Heart left ventricle (tissue), 16 donors: Measurements from ENCODE around the gene MEIS3. TPM values are rescaled to one million over a fixed set of nuclear protein-coding genes. Genes with fewer than 3 reads are reported as not detected.
A peak's percentile ranks its signal among the peaks of the same experiment; 100 is the strongest.

Source experiments
- ATAC-seq, 4 donors: fragments of 200-7000 bp; cut with Tn5 transposase; one replicate each; pipeline ENCODE4 v1.9.1; 2020 to 2022; ENCODE audit warnings: moderate library complexity in 4 of 4, mild to moderate bottlenecking in 3 of 4, moderate number of reproducible peaks in 1 of 4
- DNase-seq, 5 donors: peaks; one replicate each; pipeline ENCODE4 v3.0.0-alpha.2; 2020
- H3K27ac ChIP-seq, 12 donors: fragments of 200-600 bp; sonication (generic) in 4 of 12; one replicate each; pipeline versions ENCODE4 v1.5.0 to v1.8.0; 2016 to 2022; ENCODE audit warnings: mild to moderate bottlenecking in 2 of 12
- H3K27me3 ChIP-seq, 9 donors: fragments of 200-600 bp; sonication (generic) in 2 of 9; one replicate each; pipeline versions ENCODE4 v1.5.1 to v1.8.0; 2016 to 2022; ENCODE audit warnings: mild to moderate bottlenecking in 3 of 9
- H3K36me3 ChIP-seq, 9 donors: fragments of 200-600 bp; sonication (generic) in 2 of 9; one replicate each; pipeline versions ENCODE4 v1.5.0 to v1.8.0; 2018 to 2022; ENCODE audit warnings: mild to moderate bottlenecking in 2 of 9
- H3K4me1 ChIP-seq, 12 donors: fragments of 200-600 bp; sonication (generic) in 4 of 12; one replicate each; pipeline versions ENCODE4 v1.5.0 to v1.8.0; 2016 to 2022; ENCODE audit warnings: mild to moderate bottlenecking in 3 of 12
- H3K4me3 ChIP-seq, 12 donors: fragments of 200-600 bp; sonication (generic) in 4 of 12; one replicate each; pipeline versions ENCODE4 v1.5.0 to v1.8.0; 2017 to 2022; ENCODE audit warnings: mild to moderate bottlenecking in 9 of 12, moderate library complexity in 4 of 12
- H3K9me3 ChIP-seq, 12 donors: fragments of 200-600 bp; sonication (generic) in 4 of 12; one replicate each; pipeline versions ENCODE4 v1.5.0 to v1.8.0; 2016 to 2022; ENCODE audit warnings: mild to moderate bottlenecking in 1 of 12
- POLR2A ChIP-seq, 2 donors: fragments of 450-650 bp; IDR thresholded peaks; one replicate each; pipeline ENCODE4 v1.6.1; 2017; ENCODE audit warnings: antibody characterized with exemption in 2 of 2, mild to moderate bottlenecking in 2 of 2, moderate library complexity in 2 of 2
- WGBS, 4 donors: extraction: QIAGEN DNeasy Blood & Tissue Kit in 2 of 4; methylation state at CpG; one replicate each; pipeline versions ENCODE4 v1.1.5 to v1.1.7; 2013 to 2018; 5-methylcytosine and 5-hydroxymethylcytosine counted together
- intact Hi-C, 10 donors: fragments of 100-400 bp; cut with DNase I; formaldehyde crosslinking; loops; one replicate each; pipeline versions ENCODE4 v1.11.1 to v1.14.2; 2022
- polyA plus RNA-seq, 2 donors: library from polyadenylated mRNA; stranded (reverse); fragments of 200-250 nt; gene quantifications; one replicate each; pipeline ENCODE4 v1.2.3, GENCODE V29; 2013
- total RNA-seq, 9 donors: library from RNA; depleted of rRNA in 2 of 9; stranded (reverse); fragments of >200 nt in 2 of 9; fragmentation: NEBNext Ultra II Directional in 3 of 9; extraction: Animal tissue kit (Norgen Biotek cat#: 25700) in 3 of 9; gene quantifications; one replicate each; pipeline versions ENCODE4 v1.1.0 to v1.2.4, GENCODE V29; 2016 to 2023
- TF ChIP-seq, protein P1 (sequence below), 12 donors: fragments of 200-600 bp; sonication (generic) in 4 of 12; IDR thresholded peaks; one replicate each; pipeline versions ENCODE4 v1.5.0 to v1.8.0; 2018 to 2022; ENCODE audit warnings: antibody characterized with exemption in 12 of 12, mild to moderate bottlenecking in 5 of 12
- donor health status: ischemic (EF 13 %, LVEDD 7.1; RV severe dilation, severe dysfunction).
- donor health status: healthy with polysubstance abuse.
- donor health status: DM: no; HTN: yes; CAD: no.
- donor health status: DM: no; HTN: no; CAD: no.
- donor health status: ischemic (EF 25% LVEDD 6.9; RV normal size, moderate dysfunction).
- donor health status: ischemic (EF 25% LVEDD 5.7; RV mildly dilated, moderate dysfunction).
- donor health status: healthy.
- donor health status: DM: yes; HTN: yes; CAD: no.
- donor health status: ischemic (EF 35%, LVEDD 5.7; RV mildly dilated, moderate dysfunction).
- donor health status: nonischemic (EF 11% LVEDD 7.7; RV severe dilation, severe dysfunction).
- donor health status: DM: yes; HTN: yes; CAD: no.
- donor health status: PGD.
- donor health status: ischemic (EF 29% LVEDD 5.4; RV normal size, mild dysfunction).
- donor health status: nonischemic (EF 23%, LVEDD 6.1; RV moderate dilation, normal function).

The MEIS3 gene
- total and polyA plus RNA-seq, 11 donors = 1.8 to 6.0 (median 2.5) TPM

DNA sequence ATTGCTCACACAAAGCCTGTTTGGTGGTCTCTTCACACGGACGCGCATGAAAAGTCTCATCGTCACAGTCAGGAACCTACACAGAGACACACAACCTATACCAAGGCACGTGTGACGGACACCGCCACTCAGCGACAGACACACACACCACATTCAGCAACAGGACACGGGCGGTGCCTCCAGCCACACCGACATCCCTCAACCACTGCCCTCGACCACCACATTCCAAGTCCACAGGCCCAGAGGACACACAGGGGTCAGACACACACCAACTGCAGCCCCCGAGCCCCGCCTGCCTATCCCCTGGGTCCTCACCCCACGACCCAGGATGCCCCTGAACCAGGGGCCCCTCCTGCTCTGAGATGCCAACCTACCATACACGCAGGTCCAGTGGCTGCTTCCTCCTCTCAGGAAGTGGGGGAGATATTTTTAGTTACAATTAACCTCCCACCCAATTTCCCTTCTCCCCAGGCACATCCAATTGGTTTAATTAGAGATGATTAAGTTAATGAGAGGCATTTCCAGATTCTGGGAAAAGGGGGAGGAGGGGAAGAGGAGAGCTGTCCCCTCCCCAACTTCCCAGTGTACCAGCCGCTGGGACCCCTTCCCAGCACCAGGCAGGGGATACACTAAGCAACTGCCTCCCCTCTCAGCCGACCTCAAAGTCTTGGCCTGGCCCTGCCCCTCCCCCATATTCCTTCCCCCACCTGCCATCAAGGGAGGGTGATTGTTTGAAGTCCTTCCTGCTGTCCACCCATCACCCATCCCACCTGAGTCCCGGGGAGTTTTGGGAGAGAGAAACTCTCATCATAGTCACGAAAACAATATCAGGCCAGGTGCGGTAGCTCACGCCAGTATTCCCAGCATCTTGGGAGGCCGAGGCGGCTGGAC is 20.4 kb downstream of the MEIS3 start:
- peaks cover 0 to 13% (median 0%) of the 10 kb centered on the region in 9 donors for H3K27me3 ChIP-seq
- TF ChIP-seq, protein P1, sequence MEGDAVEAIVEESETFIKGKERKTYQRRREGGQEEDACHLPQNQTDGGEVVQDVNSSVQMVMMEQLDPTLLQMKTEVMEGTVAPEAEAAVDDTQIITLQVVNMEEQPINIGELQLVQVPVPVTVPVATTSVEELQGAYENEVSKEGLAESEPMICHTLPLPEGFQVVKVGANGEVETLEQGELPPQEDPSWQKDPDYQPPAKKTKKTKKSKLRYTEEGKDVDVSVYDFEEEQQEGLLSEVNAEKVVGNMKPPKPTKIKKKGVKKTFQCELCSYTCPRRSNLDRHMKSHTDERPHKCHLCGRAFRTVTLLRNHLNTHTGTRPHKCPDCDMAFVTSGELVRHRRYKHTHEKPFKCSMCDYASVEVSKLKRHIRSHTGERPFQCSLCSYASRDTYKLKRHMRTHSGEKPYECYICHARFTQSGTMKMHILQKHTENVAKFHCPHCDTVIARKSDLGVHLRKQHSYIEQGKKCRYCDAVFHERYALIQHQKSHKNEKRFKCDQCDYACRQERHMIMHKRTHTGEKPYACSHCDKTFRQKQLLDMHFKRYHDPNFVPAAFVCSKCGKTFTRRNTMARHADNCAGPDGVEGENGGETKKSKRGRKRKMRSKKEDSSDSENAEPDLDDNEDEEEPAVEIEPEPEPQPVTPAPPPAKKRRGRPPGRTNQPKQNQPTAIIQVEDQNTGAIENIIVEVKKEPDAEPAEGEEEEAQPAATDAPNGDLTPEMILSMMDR (IDR thresholded peaks at IDR 0.05) = no peak
- TF ChIP-seq POLR2A (IDR thresholded peaks at IDR 0.05) = no peak
- no peaks in the 10 kb centered on the region for H3K36me3 ChIP-seq
- no peak for DNase-seq
- intact Hi-C loops = loop anchor here in 1 of 10 donors (10.0 kb wide), 1 partner anchor 104 kb away; no protein-coding TSS in a partner anchor
- WGBS, 4 donors = 40 to 46% (median 43%) methylated on average over 21 to 24 of the region's 24 CpGs
- H3K4me1 ChIP-seq = no peaks in the 10 kb centered on the region
- no peak overlapping the region for H3K27ac ChIP-seq
- no peak for ATAC-seq
- no peak overlapping the region for H3K4me3 ChIP-seq
- H3K9me3 ChIP-seq = no peaks in the 10 kb centered on the region

DNA sequence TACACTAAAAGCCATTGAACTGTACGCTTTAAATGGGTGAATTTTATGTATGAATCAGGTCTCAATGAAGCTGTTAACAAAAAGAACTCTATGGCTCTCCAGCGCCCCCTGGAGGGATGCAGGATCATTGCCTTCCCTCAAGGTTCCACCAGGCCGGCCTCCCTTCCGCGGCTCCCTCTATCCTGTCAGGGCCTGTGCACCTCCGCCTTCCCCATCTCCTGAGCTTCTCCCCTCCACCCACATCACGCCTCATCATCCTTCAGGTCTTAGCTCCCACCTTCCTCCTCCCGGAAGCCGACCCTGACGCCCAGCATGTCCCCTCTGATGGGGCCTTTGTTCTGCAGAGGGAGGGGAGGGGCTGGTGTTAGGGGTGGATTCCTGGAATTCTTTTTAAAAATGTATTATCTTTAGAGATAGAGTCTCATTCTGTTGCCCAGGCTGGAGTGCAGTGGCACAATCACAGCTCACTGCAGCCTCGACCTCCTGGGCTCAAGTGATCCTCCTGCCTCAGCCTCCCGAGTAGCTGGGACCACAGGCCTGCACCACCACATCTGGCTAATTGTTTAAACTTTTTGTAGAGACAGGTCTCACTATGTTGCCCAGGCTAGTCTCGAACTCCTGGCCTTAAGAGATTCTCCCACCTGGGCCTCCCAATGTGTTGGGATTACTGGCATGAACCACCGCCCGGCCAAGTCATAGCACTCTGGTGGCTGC is 27.7 kb downstream of the MEIS3 start:
- no peak overlapping the region for H3K4me3 ChIP-seq
- no peaks in the 10 kb centered on the region for H3K9me3 ChIP-seq
- peaks cover 0 to 7% (median 0%) of the 10 kb centered on the region in 9 donors for H3K27me3 ChIP-seq
- ATAC-seq = peak; percentile 42 to 85 (median 80)
- no peaks in the 10 kb centered on the region for H3K36me3 ChIP-seq
- intact Hi-C loops = loop anchor here in 9 of 10 donors (1.0 to 10.0 kb wide), 6 partner anchors 89 to 99 kb away; no protein-coding TSS in a partner anchor
- TF ChIP-seq, protein P1 (IDR thresholded peaks at IDR 0.05) = peak; percentile 82 to 94 (median 88)
- TF ChIP-seq POLR2A (IDR thresholded peaks at IDR 0.05) = no peak
- no peak overlapping the region for H3K27ac ChIP-seq
- WGBS, 4 donors = 31 to 34% (median 33%) methylated on average over 15 of the region's 15 CpGs
- H3K4me1 ChIP-seq = peaks cover 0 to 26% (median 0%) of the 10 kb centered on the region in 12 donors
- peak; percentile 64 to 84 (median 72) for DNase-seq

DNA sequence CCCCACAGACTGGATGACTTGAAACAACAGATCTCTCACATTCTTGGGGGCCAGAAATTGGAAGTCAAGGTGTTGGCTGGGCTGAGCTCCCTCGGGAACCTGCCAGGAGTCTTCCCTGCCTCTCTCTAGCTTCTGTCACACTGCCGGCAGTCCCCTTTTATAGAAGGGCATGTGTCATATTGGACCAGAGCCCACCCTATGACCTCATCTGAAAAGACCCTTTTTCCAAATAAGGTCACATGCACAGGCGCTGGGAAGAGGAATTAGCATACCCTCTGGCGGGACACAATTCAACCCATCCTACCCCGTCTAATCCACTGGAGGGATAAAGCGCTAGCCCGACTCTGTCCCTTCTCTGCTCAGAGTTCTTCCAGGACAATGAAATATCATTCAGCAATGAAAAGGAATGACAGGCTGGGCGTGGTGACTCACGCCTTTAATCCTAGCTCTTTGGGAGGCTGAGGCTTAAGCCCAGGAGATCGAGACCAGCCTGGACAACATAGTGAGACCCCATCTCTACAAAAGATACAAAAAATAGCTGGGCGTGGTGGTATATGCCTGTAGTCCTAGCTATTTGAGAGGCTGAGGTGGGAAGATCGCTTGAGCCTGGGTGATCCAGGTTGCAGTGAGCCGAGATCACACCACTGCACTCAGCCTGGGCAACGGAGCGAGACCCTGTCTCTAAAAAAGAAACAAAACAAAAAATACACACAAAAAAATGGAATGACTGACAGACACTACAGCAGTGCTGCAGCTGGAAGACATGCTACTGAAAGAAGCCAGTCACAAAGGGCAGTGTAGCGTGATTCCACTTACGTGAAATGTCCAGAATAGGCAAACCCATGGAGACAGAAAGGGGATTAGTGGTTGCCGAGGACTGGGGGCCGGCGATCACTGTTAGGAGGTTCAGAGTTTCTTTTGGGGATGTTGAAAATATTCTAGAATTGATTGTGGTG is 28.5 kb downstream of the MEIS3 start:
- Histone ChIP-seq H3K36me3 (no peaks in the 10 kb centered on the region), H3K4me3 (no peak overlapping the region), H3K27ac (no peak overlapping the region), H3K9me3 (no peaks in the 10 kb centered on the region), H3K27me3 (peaks cover 0 to 7% (median 0%) of the 10 kb centered on the region in 9 donors), H3K4me1 (peaks cover 0 to 26% (median 0%) of the 10 kb centered on the region in 12 donors)
- TF ChIP-seq, protein P1 (IDR thresholded peaks at IDR 0.05) = no peak
- TF ChIP-seq POLR2A (IDR thresholded peaks at IDR 0.05) = no peak
- ATAC-seq (no peak), DNase-seq (no peak)
- intact Hi-C loops = loop anchor here in 9 of 10 donors (1.0 to 10.0 kb wide), 6 partner anchors 89 to 99 kb away; no protein-coding TSS in a partner anchor
- 71 to 75% (median 73%) methylated on average over 18 to 20 of the region's 20 CpGs for WGBS, 4 donors
